Smooth muscle cell (in vitro differentiated cells): Measurements from ENCODE around the gene PAX1. TPM values are rescaled to one million over a fixed set of nuclear protein-coding genes. Genes with fewer than 3 reads are reported as not detected.
A peak's percentile ranks its signal among the peaks of the same experiment; 100 is the strongest.

ENCODE experiments used
- DNase-seq: peaks from one replicate; lab custom pipeline; 2025; ENCODE audit not compliant: unreplicated experiment; lab: John Stamatoyannopoulos, UW
- H2AFZ ChIP-seq: fragments of 200-600 bp; sonication (generic); 2 replicates; pipeline ENCODE4 v1.6.0; 2016; ENCODE audit warnings: antibody characterized with exemption, low read depth, mild to moderate bottlenecking
- H3F3A ChIP-seq: fragments of 200-600 bp; sonication (generic); 2 replicates; pipeline ENCODE4 v1.6.0; 2017; ENCODE audit warnings: antibody characterized with exemption, low read depth
- H3K27ac ChIP-seq: fragments of 200-600 bp; sonication (generic); 2 replicates; pipeline ENCODE4 v1.5.1; 2016; ENCODE audit warnings: low read depth, mild to moderate bottlenecking
- H3K27me3 ChIP-seq: fragments of 200-600 bp; sonication (generic); 2 replicates; pipeline ENCODE4 v1.6.1; 2016; ENCODE audit warnings: low read depth, mild to moderate bottlenecking
- H3K36me3 ChIP-seq: fragments of 200-600 bp; sonication (generic); 2 replicates; pipeline ENCODE4 v1.5.1; 2016; ENCODE audit warnings: low read depth
- H3K4me1 ChIP-seq: fragments of 200-600 bp; sonication (generic); 2 replicates; pipeline ENCODE4 v1.5.1; 2016; ENCODE audit warnings: low read depth
- H3K4me2 ChIP-seq: fragments of 200-600 bp; sonication (generic); 2 replicates; pipeline ENCODE4 v1.6.0; 2016; ENCODE audit warnings: mild to moderate bottlenecking
- H3K4me3 ChIP-seq: fragments of 200-600 bp; sonication (generic); 2 replicates; pipeline ENCODE4 v1.5.1; 2016; ENCODE audit warnings: mild to moderate bottlenecking
- H3K79me2 ChIP-seq: fragments of 200-600 bp; sonication (generic); 2 replicates; pipeline ENCODE4 v1.6.0; 2016; ENCODE audit warnings: low read depth, mild to moderate bottlenecking
- H3K9ac ChIP-seq: fragments of 200-600 bp; sonication (generic); 2 replicates; pipeline ENCODE4 v1.6.0; 2016; ENCODE audit warnings: low read depth
- H3K9me3 ChIP-seq: fragments of 200-600 bp; sonication (generic); replicated peaks from 2 replicates; pipeline ENCODE4 v1.5.1; 2016; ENCODE audit warnings: low read depth
- H4K20me1 ChIP-seq: fragments of 200-600 bp; sonication (generic); 2 replicates; pipeline ENCODE4 v1.6.0; 2016; ENCODE audit warnings: low read depth
- WGBS: methylation state at CpG from one replicate; pipeline ENCODE4 v1.1.7; 2016; ENCODE audit warnings: low lambda C conversion rate; 5-methylcytosine and 5-hydroxymethylcytosine counted together
- polyA plus RNA-seq: library from polyadenylated mRNA; unstranded; fragments of >200 nt; fragmentation: Nextera tagmentation; extraction: Ambion mirVana; gene quantifications from 2 replicates; pipeline ENCODE4 v1.2.1, GENCODE V29; 2016
- total RNA-seq: library from RNA; depleted of rRNA; stranded (reverse); fragments of >200 nt; gene quantifications from 2 replicates; pipeline ENCODE4 v1.2.3, GENCODE V29; 2014
- TF ChIP-seq, protein P1 (sequence below): fragments of 200-600 bp; sonication (generic); IDR thresholded peaks from 2 replicates; pipeline ENCODE4 v1.5.1; 2017; ENCODE audit warnings: borderline replicate concordance, mild to moderate bottlenecking, antibody characterized with exemption; ENCODE audit not compliant: insufficient read depth, poor library complexity, severe bottlenecking

PAX1 gene
- total and polyA plus RNA-seq, 2 experiments from 2014 or later, result not detected

DNA sequence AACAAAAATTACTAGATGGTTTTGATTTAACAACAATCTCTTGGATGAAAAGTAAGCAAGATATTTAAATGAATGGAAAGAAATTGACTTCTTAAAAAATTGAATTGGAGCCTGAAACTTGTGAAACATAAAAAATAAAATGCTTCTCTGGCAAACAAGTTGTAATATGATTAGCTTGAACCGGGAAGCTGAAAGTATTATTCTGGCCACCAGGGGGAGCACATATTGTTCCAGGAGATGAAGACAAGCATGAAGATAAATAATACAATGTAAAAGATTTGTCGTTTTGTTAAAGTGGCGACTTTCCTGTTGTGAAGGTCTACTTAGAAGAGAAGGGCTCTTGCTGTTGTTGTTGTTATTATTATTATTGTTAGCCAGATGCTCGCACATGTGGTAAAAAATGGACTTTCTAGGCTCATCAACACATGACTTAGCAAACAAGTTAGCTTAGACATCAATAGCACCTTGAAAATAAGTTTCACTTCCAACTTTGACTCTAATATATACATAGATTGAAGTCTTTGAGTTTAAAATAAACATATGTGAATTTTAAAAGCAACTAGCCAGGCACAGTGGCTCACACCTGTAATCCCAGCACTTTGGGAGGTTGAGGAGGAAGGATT, 14.2 kb downstream of the PAX1 start:
- H3K27me3 ChIP-seq, result peaks cover 49% of the 10 kb centered on the region
- DNase-seq, result no peak
- H3K27ac ChIP-seq, result no peak overlapping the region
- H3F3A ChIP-seq, result no peaks in the 10 kb centered on the region
- H3K9me3 ChIP-seq, result no peaks in the 10 kb centered on the region
- WGBS, result 9% methylated on average over 4 of the region's 4 CpGs
- TF ChIP-seq, protein P1, sequence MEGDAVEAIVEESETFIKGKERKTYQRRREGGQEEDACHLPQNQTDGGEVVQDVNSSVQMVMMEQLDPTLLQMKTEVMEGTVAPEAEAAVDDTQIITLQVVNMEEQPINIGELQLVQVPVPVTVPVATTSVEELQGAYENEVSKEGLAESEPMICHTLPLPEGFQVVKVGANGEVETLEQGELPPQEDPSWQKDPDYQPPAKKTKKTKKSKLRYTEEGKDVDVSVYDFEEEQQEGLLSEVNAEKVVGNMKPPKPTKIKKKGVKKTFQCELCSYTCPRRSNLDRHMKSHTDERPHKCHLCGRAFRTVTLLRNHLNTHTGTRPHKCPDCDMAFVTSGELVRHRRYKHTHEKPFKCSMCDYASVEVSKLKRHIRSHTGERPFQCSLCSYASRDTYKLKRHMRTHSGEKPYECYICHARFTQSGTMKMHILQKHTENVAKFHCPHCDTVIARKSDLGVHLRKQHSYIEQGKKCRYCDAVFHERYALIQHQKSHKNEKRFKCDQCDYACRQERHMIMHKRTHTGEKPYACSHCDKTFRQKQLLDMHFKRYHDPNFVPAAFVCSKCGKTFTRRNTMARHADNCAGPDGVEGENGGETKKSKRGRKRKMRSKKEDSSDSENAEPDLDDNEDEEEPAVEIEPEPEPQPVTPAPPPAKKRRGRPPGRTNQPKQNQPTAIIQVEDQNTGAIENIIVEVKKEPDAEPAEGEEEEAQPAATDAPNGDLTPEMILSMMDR, result peak; percentile 88
- H3K36me3 ChIP-seq, result no peaks in the 10 kb centered on the region
- H3K4me3 ChIP-seq, result no peak overlapping the region
- H2AFZ ChIP-seq, result no peak overlapping the region
- H3K4me2 ChIP-seq, result no peak overlapping the region
- no peaks in the 10 kb centered on the region for H3K79me2 ChIP-seq
- H3K4me1 ChIP-seq, result no peaks in the 10 kb centered on the region
- no peaks in the 10 kb centered on the region for H4K20me1 ChIP-seq
- H3K9ac ChIP-seq, result no peak overlapping the region

DNA sequence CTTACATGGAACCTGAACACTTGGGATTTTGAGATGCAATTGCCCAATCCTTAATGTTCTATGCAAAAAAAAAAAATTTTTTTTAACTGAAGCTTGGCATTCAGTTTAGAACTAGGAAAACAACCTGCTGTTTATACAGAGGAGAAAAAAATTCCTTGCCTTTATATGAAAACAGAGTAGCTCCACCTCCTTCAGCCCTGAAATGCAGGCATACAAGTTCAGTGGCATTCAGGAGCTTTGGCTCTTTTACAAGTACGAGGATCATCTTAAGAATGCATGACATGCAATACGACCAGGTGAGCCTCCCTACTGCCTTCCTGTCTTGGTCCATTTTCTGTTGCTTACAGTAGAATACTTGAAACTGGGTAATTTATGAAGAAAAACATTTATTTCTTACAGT, 20.4 kb downstream of the PAX1 start:
- 21% methylated on average over 2 of the region's 2 CpGs for WGBS
- Histone ChIP-seq H3K79me2 (no peaks in the 10 kb centered on the region), H3K27ac (no peak overlapping the region), H4K20me1 (no peaks in the 10 kb centered on the region), H3K4me3 (no peak overlapping the region), H3K9ac (no peak overlapping the region), H3K36me3 (no peaks in the 10 kb centered on the region), H3F3A (no peaks in the 10 kb centered on the region), H3K9me3 (no peaks in the 10 kb centered on the region), H2AFZ (no peak overlapping the region), H3K27me3 (no peaks in the 10 kb centered on the region), H3K4me2 (no peak overlapping the region), H3K4me1 (no peaks in the 10 kb centered on the region)
- TF ChIP-seq, protein P1, result no peak
- DNase-seq, result no peak

DNA sequence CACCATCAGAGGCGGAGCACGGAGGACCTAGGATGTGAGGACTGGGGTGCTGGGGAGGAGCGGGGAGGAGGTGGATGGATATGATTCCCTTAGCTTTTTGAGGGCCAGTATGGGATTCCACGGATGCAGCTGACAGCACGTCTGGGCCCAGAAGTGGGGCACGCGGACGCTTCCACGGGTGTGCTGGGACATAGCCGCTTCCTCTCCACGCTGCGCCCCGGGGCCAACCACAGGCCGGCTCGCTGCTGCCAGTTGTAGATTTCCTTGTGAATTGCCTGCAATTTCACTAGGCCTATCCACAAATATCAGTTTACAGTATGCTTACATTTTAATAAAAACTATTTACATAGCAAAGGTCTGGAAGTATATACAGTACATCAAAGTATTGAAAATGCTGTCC, 23.9 kb downstream of the PAX1 start:
- Histone ChIP-seq H3K27ac (no peak overlapping the region), H3K4me3 (no peak overlapping the region), H3K4me2 (no peak overlapping the region), H3K27me3 (no peaks in the 10 kb centered on the region), H3F3A (no peaks in the 10 kb centered on the region), H2AFZ (no peak overlapping the region), H3K9me3 (no peaks in the 10 kb centered on the region), H4K20me1 (no peaks in the 10 kb centered on the region), H3K36me3 (no peaks in the 10 kb centered on the region), H3K9ac (no peak overlapping the region), H3K79me2 (no peaks in the 10 kb centered on the region), H3K4me1 (no peaks in the 10 kb centered on the region)
- TF ChIP-seq, protein P1, result no peak
- 90% methylated on average over 15 of the region's 15 CpGs for WGBS
- DNase-seq, result no peak

DNA sequence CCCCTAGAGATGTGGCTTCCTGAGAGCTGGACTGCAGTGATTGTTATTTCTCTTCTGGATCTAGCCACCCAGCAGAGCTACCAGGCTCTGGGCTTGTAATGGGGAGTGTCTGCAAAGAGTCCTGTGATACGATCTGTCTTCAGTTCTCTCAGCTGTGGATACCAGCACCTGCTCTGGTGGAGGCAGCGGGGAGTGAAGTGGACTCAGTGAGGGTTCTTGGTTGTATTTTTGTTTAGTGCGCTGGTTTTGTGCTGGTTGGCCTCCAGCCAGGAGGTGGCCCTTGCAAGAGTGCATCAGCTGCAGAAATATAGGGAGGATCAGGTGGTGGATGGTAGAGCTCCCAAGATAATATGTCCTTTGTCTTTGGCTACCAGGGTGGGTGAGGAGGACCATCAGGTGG, 33.7 kb downstream of the PAX1 start:
- no peak overlapping the region for H3K4me2 ChIP-seq
- TF ChIP-seq, protein P1, result no peak
- H4K20me1 ChIP-seq, result no peaks in the 10 kb centered on the region

More for the DNA sequence above, 33.7 kb downstream of the PAX1 start:
- WGBS, result 89% methylated on average over 3 of the region's 3 CpGs
- Histone ChIP-seq H3K9ac (no peak overlapping the region), H3K4me3 (no peak overlapping the region), H3F3A (no peaks in the 10 kb centered on the region), H2AFZ (no peak overlapping the region), H3K27ac (no peak overlapping the region), H3K9me3 (no peaks in the 10 kb centered on the region), H3K4me1 (no peaks in the 10 kb centered on the region), H3K79me2 (no peaks in the 10 kb centered on the region), H3K36me3 (no peaks in the 10 kb centered on the region), H3K27me3 (no peaks in the 10 kb centered on the region)
- no peak for DNase-seq
